CD4-positive, alpha-beta T cell treated with Interleukin-15 for 1 hour (primary cell): ENCODE results near the gene NLRP5.
"Not testable (repeated sequence)": the region's sequence is repeated elsewhere in the genome, so short reads cannot be mapped to it uniquely, and the experiment has no call there.

Experiments
- DNase-seq: peaks from one replicate; pipeline ENCODE4 v3.0.0-alpha.2; 2020

Gene NLRP5

GRCh38 chr19:55986487-55986886 lies at the start of gene NLRP5:
Gene NLRP5, plus strand, starts transcription at chr19:55986775.
- no peak for DNase-seq

- no peak for DNase-seq
These were observed 47.4 kb upstream of the NLRP5 start for GRCh38 chr19:55939206-55939605.

GRCh38 chr19:55940306-55940705 lies 46.3 kb upstream of the NLRP5 start:
- DNase-seq = no peak

- no peak for DNase-seq
These were observed 39.0 kb upstream of the NLRP5 start, which contains the start of gene NLRP8 for GRCh38 chr19:55947532-55947931. Gene NLRP8, plus strand, starts transcription at chr19:55947832.

- not testable (repeated sequence) for DNase-seq
These were observed 36.0 kb upstream of the NLRP5 start for GRCh38 chr19:55950566-55950965.

- DNase-seq = no peak
These were observed 30.1 kb upstream of the NLRP5 start for GRCh38 chr19:55956431-55956830.

GRCh38 chr19:55958356-55958755 lies 28.2 kb upstream of the NLRP5 start:
- DNase-seq = no peak

GRCh38 chr19:55959996-55960675 lies 26.4 kb upstream of the NLRP5 start:
- no peak for DNase-seq

GRCh38 chr19:55962186-55962585 lies 24.4 kb upstream of the NLRP5 start:
- DNase-seq = no peak

- no peak for DNase-seq
These were observed 12.6 kb upstream of the NLRP5 start for GRCh38 chr19:55973982-55974381.

GRCh38 chr19:55980415-55980814 lies 6.2 kb upstream of the NLRP5 start:
- no peak for DNase-seq

- no peak for DNase-seq
These were observed 1.3 kb upstream of the NLRP5 start for GRCh38 chr19:55985254-55985653.

- no peak for DNase-seq
These were observed 4.3 kb downstream of the NLRP5 start for GRCh38 chr19:55990831-55991230.

- DNase-seq = no peak
These were observed 6.9 kb downstream of the NLRP5 start for GRCh38 chr19:55993492-55993891.

- no peak for DNase-seq
These were observed 28.2 kb downstream of the NLRP5 start for GRCh38 chr19:56014765-56015164.

GRCh38 chr19:56015756-56016155 lies 29.2 kb downstream of the NLRP5 start:
- no peak for DNase-seq

- DNase-seq = not testable (repeated sequence)
These were observed 32.8 kb downstream of the NLRP5 start for GRCh38 chr19:56019325-56019724.

- not testable (repeated sequence) for DNase-seq
These were observed 33.9 kb downstream of the NLRP5 start for GRCh38 chr19:56020355-56020975.

GRCh38 chr19:56026769-56027168 lies 40.2 kb downstream of the NLRP5 start:
- DNase-seq = no peak

- no peak for DNase-seq
These were observed 67.0 kb downstream of the NLRP5 start for GRCh38 chr19:56053596-56053995.

- DNase-seq = peak; percentile 40
These were observed 79.8 kb downstream of the NLRP5 start for GRCh38 chr19:56066152-56067023.

GRCh38 chr19:56069642-56070041 lies 83.1 kb downstream of the NLRP5 start:
- DNase-seq = no peak

- no peak for DNase-seq
These were observed 84.6 kb downstream of the NLRP5 start for GRCh38 chr19:56071151-56071550.

- DNase-seq = no peak
These were observed 89.9 kb downstream of the NLRP5 start for GRCh38 chr19:56076498-56076897.
